PC-3 (cell line): ENCODE measurements around the gene NEK8. TPM values are rescaled to one million over a fixed set of nuclear protein-coding genes. Genes with fewer than 3 reads are reported as not detected.

ENCODE experiments used
- ATAC-seq: fragments of 200-7000 bp; cut with Tn5 transposase; 2 replicates; pipeline ENCODE4 v1.9.1; 2020; ENCODE audit warnings: mild to moderate bottlenecking, moderate library complexity
- BruUV-seq: library from RNA; stranded (reverse); fragments of 400-500 nt; replicated peaks from 2 replicates; lab custom pipeline; 2021; lab: Mats Ljungman, UMichigan
- CTCF ChIA-PET: fragments of 300-600 bp; sonication (Branson Sonifier 250); formaldehyde crosslinking; loops from one replicate; lab custom pipeline; 2022; ENCODE audit warnings: antibody characterized with exemption; lab: Charles Lee
- POLR2A ChIA-PET: fragments of 300-600 bp; sonication (Branson Sonifier 250); formaldehyde crosslinking; loops from one replicate; lab custom pipeline; 2022; ENCODE audit warnings: antibody characterized with exemption; ENCODE audit not compliant: unreplicated experiment; lab: Charles Lee
- DNase-seq: peaks from one replicate; pipeline ENCODE4 v3.0.0-alpha.2; 2015
- H2AFZ ChIP-seq: fragments of 300-600 bp; sonication (generic); 2 replicates; pipeline ENCODE4 v1.6.0; 2016; ENCODE audit warnings: antibody characterized with exemption, low read length
- H3F3A ChIP-seq: fragments of 300-600 bp; sonication (generic); one replicate; pipeline ENCODE4 v1.6.0; 2017; ENCODE audit warnings: antibody characterized with exemption, low read length, control low read depth, mild to moderate bottlenecking; ENCODE audit not compliant: unreplicated experiment
- H3K27ac ChIP-seq: fragments of 300-600 bp; sonication (generic); 2 replicates; pipeline ENCODE4 v1.5.1; 2016; ENCODE audit warnings: mild to moderate bottlenecking, low read length
- H3K27me3 ChIP-seq: fragments of 300-600 bp; sonication (generic); 2 replicates; pipeline ENCODE4 v1.6.1; 2016; ENCODE audit warnings: low read length, mixed read lengths
- H3K36me3 ChIP-seq: fragments of 300-600 bp; sonication (generic); 2 replicates; pipeline ENCODE4 v1.6.1; 2016; ENCODE audit warnings: low read depth, mixed run types, low read length, mixed read lengths
- H3K4me1 ChIP-seq: fragments of 300-600 bp; sonication (generic); 2 replicates; pipeline ENCODE4 v1.5.1; 2016; ENCODE audit warnings: low read length; ENCODE audit not compliant: insufficient read depth
- H3K4me2 ChIP-seq: fragments of 300-600 bp; sonication (generic); 2 replicates; pipeline ENCODE4 v1.6.0; 2016; ENCODE audit warnings: low read length
- H3K4me3 ChIP-seq: fragments of 300-600 bp; sonication (generic); 2 replicates; pipeline ENCODE4 v1.5.1; 2016; ENCODE audit warnings: mild to moderate bottlenecking, low read length, mixed read lengths
- H3K79me2 ChIP-seq: fragments of 300-600 bp; sonication (generic); 2 replicates; pipeline ENCODE4 v1.6.1; 2017; ENCODE audit warnings: low read length, mixed read lengths
- H3K9ac ChIP-seq: fragments of 300-600 bp; sonication (generic); 2 replicates; pipeline ENCODE4 v1.6.0; 2016; ENCODE audit warnings: mild to moderate bottlenecking, low read length
- H3K9me2 ChIP-seq: fragments of 300-600 bp; sonication (generic); replicated peaks from 2 replicates; pipeline ENCODE4 v1.6.1; 2016; ENCODE audit warnings: mixed run types, low read length, mixed read lengths
- H3K9me3 ChIP-seq: fragments of 300-600 bp; sonication (generic); 2 replicates; pipeline ENCODE4 v1.6.1; 2016; ENCODE audit warnings: low read length, mixed read lengths
- H4K20me1 ChIP-seq: fragments of 300-600 bp; sonication (generic); 2 replicates; pipeline ENCODE4 v1.6.1; 2016; ENCODE audit warnings: low read length, mixed read lengths
- EZH2 ChIP-seq: fragments of 300-600 bp; sonication (generic); IDR thresholded peaks from one replicate; pipeline ENCODE4 v1.6.1; 2017; ENCODE audit warnings: antibody characterized with exemption, mild to moderate bottlenecking, low read length; ENCODE audit not compliant: unreplicated experiment
- EZH2phosphoT487 ChIP-seq: fragments of 300-600 bp; sonication (generic); IDR thresholded peaks from 2 replicates; pipeline ENCODE4 v1.6.1; 2018; ENCODE audit warnings: mild to moderate bottlenecking, antibody characterized with exemption, low read length, borderline replicate concordance
- intact Hi-C: fragments of 100-400 bp; cut with micrococcal nuclease; formaldehyde crosslinking; loops from 2 replicates; pipeline ENCODE4 v1.9.0; 2023
- total RNA-seq: library from RNA; depleted of rRNA; stranded (reverse); fragments of >200 nt; gene quantifications from 2 replicates; pipeline ENCODE4 v1.2.3, GENCODE V29; 2014
- TF ChIP-seq, protein P1 (sequence below): fragments of 300-600 bp; sonication (generic); conservative IDR thresholded peaks from 2 replicates; pipeline ENCODE4 v1.5.1; 2017; ENCODE audit warnings: antibody characterized with exemption, low read depth, mild to moderate bottlenecking, low read length

NEK8 gene
- total RNA-seq, 1 experiment from 2014 or later, result 2.4 TPM

DNA sequence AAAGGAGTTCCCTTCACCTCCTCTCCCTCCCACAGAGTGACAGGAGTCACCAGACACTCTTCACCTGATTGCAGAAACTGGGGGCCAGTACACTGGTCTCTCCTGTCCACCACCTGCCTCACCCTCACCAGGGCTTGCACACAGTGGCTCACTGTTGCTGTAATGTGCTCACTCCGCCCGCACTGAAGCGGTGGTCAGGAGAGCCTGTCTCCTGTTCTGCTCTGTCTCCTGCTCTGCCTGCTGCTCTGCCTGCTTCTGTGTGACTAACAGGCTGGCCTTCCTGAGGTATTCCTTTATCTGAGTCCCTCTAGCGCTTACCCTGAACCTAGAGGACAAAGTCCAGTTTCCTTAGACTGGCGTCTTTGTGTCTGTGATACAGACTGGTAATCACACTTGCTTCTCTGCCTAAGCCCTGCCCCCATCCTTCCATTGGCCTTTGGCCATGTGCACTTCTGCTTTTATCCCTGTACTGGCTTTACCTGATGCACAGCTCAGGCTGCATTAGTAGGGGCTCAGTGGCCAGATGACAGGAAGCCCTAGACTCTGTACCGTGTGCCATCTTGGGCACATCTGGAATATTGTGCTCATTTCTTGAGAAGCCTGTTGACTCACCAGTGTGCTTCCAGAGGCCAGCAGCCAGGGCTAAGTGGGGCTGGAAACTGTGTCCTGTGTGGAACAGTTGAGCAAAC is 30.2 kb upstream of the NEK8 start:
- Histone ChIP-seq H3K9me3 (no peaks in the 10 kb centered on the region), H3K79me2 (no peaks in the 10 kb centered on the region), H3K4me2 (no peak overlapping the region), H3K9ac (no peak overlapping the region), H4K20me1 (no peaks in the 10 kb centered on the region), H3K4me3 (no peak overlapping the region), H3K27ac (no peak overlapping the region), H3F3A (no peaks in the 10 kb centered on the region), H3K4me1 (no peaks in the 10 kb centered on the region), H3K36me3 (peaks cover 43% of the 10 kb centered on the region), H3K9me2 (no peaks in the 10 kb centered on the region), H2AFZ (no peak overlapping the region), H3K27me3 (no peaks in the 10 kb centered on the region)
- BruUV-seq, result no TSS peak
- POLR2A ChIA-PET, result no interaction called here
- DNase-seq (no peak), ATAC-seq (no peak)
- TF ChIP-seq EZH2, result no peak
- TF ChIP-seq, protein P1, sequence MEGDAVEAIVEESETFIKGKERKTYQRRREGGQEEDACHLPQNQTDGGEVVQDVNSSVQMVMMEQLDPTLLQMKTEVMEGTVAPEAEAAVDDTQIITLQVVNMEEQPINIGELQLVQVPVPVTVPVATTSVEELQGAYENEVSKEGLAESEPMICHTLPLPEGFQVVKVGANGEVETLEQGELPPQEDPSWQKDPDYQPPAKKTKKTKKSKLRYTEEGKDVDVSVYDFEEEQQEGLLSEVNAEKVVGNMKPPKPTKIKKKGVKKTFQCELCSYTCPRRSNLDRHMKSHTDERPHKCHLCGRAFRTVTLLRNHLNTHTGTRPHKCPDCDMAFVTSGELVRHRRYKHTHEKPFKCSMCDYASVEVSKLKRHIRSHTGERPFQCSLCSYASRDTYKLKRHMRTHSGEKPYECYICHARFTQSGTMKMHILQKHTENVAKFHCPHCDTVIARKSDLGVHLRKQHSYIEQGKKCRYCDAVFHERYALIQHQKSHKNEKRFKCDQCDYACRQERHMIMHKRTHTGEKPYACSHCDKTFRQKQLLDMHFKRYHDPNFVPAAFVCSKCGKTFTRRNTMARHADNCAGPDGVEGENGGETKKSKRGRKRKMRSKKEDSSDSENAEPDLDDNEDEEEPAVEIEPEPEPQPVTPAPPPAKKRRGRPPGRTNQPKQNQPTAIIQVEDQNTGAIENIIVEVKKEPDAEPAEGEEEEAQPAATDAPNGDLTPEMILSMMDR, result no peak
- TF ChIP-seq EZH2phosphoT487, result no peak
- CTCF ChIA-PET, result no interaction called here
- intact Hi-C loops, result no loop called here

DNA sequence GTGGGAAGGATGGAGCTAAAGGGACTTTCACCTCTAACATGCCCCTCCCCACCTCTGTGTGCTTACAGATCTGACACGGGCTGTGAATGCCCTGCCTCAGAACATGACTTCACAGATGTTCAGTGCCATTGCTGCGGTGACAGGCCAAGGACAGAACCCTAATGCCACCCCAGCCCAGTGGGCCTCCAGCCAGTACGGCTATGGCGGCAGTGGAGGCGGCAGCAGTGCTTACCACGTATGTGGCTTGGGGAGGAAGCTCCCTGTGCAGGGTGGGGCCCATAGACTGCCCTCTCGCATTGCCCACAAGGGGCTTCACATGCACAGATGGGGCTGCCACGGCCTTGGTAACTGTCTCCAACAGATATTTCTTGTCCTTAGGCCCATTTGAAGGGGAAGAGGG is 28.3 kb upstream of the NEK8 start:
- Histone ChIP-seq H3K4me3 (no peak overlapping the region), H3K79me2 (no peaks in the 10 kb centered on the region), H3K27ac (no peak overlapping the region), H3K9me2 (no peaks in the 10 kb centered on the region), H2AFZ (no peak overlapping the region), H3K27me3 (no peaks in the 10 kb centered on the region), H3K4me2 (no peak overlapping the region), H3K36me3 (peaks cover 31% of the 10 kb centered on the region), H3F3A (no peaks in the 10 kb centered on the region), H3K9ac (no peak overlapping the region), H3K9me3 (no peaks in the 10 kb centered on the region), H4K20me1 (no peaks in the 10 kb centered on the region), H3K4me1 (no peaks in the 10 kb centered on the region)
- no peak for DNase-seq
- ChIA-PET POLR2A (no interaction called here), CTCF (no interaction called here)
- TF ChIP-seq EZH2phosphoT487, result no peak
- TF ChIP-seq, protein P1, result no peak
- no peak for TF ChIP-seq EZH2
- intact Hi-C loops, result no loop called here
- no TSS peak for BruUV-seq
- no peak for ATAC-seq

DNA sequence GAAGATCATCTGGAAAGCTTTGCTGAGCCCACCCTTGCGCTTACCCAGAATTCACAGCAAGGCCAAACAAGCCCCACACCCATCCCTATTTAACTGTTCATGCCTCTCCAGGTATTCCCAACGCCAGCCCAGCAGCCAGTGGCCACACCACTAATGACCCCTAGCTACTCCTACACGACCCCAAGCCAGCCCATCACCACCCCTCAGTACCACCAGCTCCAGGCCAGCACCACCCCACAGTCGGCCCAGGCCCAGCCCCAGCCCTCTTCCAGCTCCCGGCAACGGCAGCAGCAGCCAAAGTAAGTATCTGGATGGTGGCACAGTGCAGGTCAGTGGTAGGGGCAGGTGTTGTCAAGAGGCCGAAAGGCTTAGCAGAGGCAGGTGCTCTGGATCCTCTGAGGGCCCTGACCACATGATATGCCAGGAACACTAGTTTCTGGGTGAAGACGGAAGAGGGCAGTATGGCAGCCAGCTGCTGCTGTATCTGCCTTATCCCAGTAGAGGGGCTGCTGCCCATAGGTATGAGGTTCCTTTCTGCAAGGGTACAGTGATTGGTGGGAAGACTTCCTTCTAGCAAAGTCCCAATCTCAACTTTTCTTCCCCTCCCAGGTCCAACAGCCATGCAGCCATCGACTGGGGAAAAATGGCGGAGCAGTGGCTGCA is 27.6 kb upstream of the NEK8 start:
- no peaks in the 10 kb centered on the region for H3K27me3 ChIP-seq
- H3K27ac ChIP-seq, result no peak overlapping the region
- peaks cover 29% of the 10 kb centered on the region for H3K36me3 ChIP-seq
- H3K9me3 ChIP-seq, result no peaks in the 10 kb centered on the region
- BruUV-seq, result no TSS peak
- H3K4me2 ChIP-seq, result no peak overlapping the region
- no peak overlapping the region for H2AFZ ChIP-seq
- H3K4me3 ChIP-seq, result no peak overlapping the region
- ATAC-seq (no peak), DNase-seq (no peak)
- H3K4me1 ChIP-seq, result no peaks in the 10 kb centered on the region
- H4K20me1 ChIP-seq, result no peaks in the 10 kb centered on the region
- H3K9me2 ChIP-seq, result no peaks in the 10 kb centered on the region
- no peaks in the 10 kb centered on the region for H3F3A ChIP-seq
- H3K9ac ChIP-seq, result no peak overlapping the region
- no peak for TF ChIP-seq EZH2
- TF ChIP-seq, protein P1, result no peak
- TF ChIP-seq EZH2phosphoT487, result no peak
- CTCF ChIA-PET, result no interaction called here
- no peaks in the 10 kb centered on the region for H3K79me2 ChIP-seq
- intact Hi-C loops, result no loop called here
- POLR2A ChIA-PET, result no interaction called here
